Testis (tissue), 3 donors: ENCODE data around the gene CD101. TPM values are rescaled to one million over a fixed set of nuclear protein-coding genes. Genes with fewer than 3 reads are reported as not detected.
A peak's percentile ranks its signal among the peaks of the same experiment; 100 is the strongest.

Experiments
- DNase-seq: peaks from one replicate; pipeline ENCODE4 v3.0.0-alpha.2; 2019
- H3K27ac ChIP-seq, 2 donors: fragments of 200-600 bp; sonication (generic); one replicate each; pipeline ENCODE4 v1.5.1; 2019
- H3K27me3 ChIP-seq: fragments of 200-600 bp; sonication (generic); one replicate; pipeline ENCODE4 v1.5.1; 2019
- H3K36me3 ChIP-seq: fragments of 200-600 bp; sonication (generic); one replicate; pipeline ENCODE4 v1.5.1; 2017; ENCODE audit warnings: low read depth; ENCODE audit errors: missing control alignments
- H3K4me1 ChIP-seq: fragments of 200-600 bp; sonication (generic); one replicate; pipeline ENCODE4 v1.5.1; 2019
- H3K4me3 ChIP-seq, 2 donors: fragments of 200-600 bp; sonication (generic); one replicate each; pipeline ENCODE4 v1.5.1; 2017 to 2019
- H3K9me3 ChIP-seq: fragments of 200-600 bp; sonication (generic); one replicate; pipeline ENCODE4 v1.5.1; 2017
- CTCF ChIP-seq, 3 experiments: fragments of 450-650 bp in 2 of 3; fragments of 200-600 bp in 1 of 3; sonication (generic) in 1 of 3; IDR thresholded peaks; one replicate each; pipeline ENCODE4 v1.5.1; 2016 to 2019; ENCODE audit warnings: antibody characterized with exemption in 3 of 3, mild to moderate bottlenecking in 2 of 3, moderate library complexity in 1 of 3
- POLR2A ChIP-seq: fragments of 450-650 bp; IDR thresholded peaks from one replicate; pipeline ENCODE4 v1.6.1; 2017; ENCODE audit warnings: antibody characterized with exemption, mild to moderate bottlenecking, moderate library complexity
- WGBS, 2 donors: methylation state at CpG; one replicate each; pipeline ENCODE4 v1.1.5; 2018; 5-methylcytosine and 5-hydroxymethylcytosine counted together
- intact Hi-C: fragments of 100-400 bp; cut with DNase I; formaldehyde crosslinking; loops from one replicate; pipeline ENCODE4 v1.15.1; 2023; ENCODE audit warnings: low total_unique reads
- polyA plus RNA-seq: library from polyadenylated mRNA; stranded (reverse); fragments of 350-450 nt; fragmentation: Illumina TruSeq; extraction: RNeasy Lipid Tissue Mini Kit (QIAGEN cat#74804); gene quantifications from one replicate; pipeline ENCODE4 v1.2.3, GENCODE V29; 2014; ENCODE audit warnings: low read depth, low replicate concordance; ENCODE audit not compliant: insufficient read depth
- total RNA-seq, 2 donors: library from RNA; depleted of rRNA; stranded (reverse); fragments of >200 nt; gene quantifications; one replicate each; pipeline ENCODE4 v1.2.3, GENCODE V29; 2016

CD101 gene
- total and polyA plus RNA-seq, 3 donors from 2014 or later, result 0.79 to 1.4 (median 1.2) TPM

GRCh38 chr1:117032681-117033539 is 31.4 kb downstream of the CD101 start:
- no peak for TF ChIP-seq CTCF (IDR thresholded peaks at IDR 0.05)
- TF ChIP-seq POLR2A, result no peak
- H3K27ac ChIP-seq, result peak overlapping the region in 1 of 2 donors; percentile 16
- no peak overlapping the region for H3K4me3 ChIP-seq
- H3K36me3 ChIP-seq, result no peaks in the 10 kb centered on the region
- intact Hi-C loops, result no loop called here
- H3K4me1 ChIP-seq, result peaks cover 6% of the 10 kb centered on the region
- 70 to 73% methylated on average over 11 of the region's 11 CpGs for WGBS, 2 donors
- DNase-seq, result no peak
- no peaks in the 10 kb centered on the region for H3K27me3 ChIP-seq
- no peaks in the 10 kb centered on the region for H3K9me3 ChIP-seq

- no peak for TF ChIP-seq CTCF (IDR thresholded peaks at IDR 0.05)
- TF ChIP-seq POLR2A, result no peak
- no peak overlapping the region for H3K27ac ChIP-seq
- H3K36me3 ChIP-seq, result no peaks in the 10 kb centered on the region
- 68 to 69% methylated on average over 7 of the region's 7 CpGs for WGBS, 2 donors
- no peak overlapping the region for H3K4me3 ChIP-seq
- no peak for DNase-seq
- no peaks in the 10 kb centered on the region for H3K27me3 ChIP-seq
- H3K4me1 ChIP-seq, result peaks cover 6% of the 10 kb centered on the region
- H3K9me3 ChIP-seq, result no peaks in the 10 kb centered on the region
- intact Hi-C loops, result no loop called here
Observed at GRCh38 chr1:117033772-117034171, 32.2 kb downstream of the CD101 start.

DNA sequence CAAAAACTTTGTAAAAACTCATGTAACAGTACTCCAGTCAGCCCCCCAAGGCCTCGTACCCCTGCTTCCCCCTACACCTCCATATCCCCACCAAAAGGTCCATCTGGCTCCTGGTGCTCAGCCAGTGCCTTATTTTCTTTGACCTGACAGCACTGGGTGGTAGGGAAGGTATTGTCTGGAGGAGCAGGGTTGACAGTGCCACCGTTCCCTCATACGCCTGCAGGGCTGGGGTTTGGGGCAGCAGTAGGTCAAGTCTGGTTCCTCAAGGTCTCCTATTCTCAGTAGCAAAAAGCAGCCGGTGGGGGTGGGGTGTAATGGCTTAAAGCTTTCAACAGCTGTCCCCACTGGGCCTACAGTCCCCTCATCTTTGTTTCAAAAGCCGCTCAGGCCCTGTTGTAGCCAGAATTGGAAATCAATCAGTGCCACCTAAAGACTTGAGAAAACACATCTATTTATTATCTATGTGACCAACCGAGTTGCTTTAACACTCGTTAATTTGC is 33.3 kb downstream of the CD101 start:
- no peak overlapping the region for H3K4me3 ChIP-seq
- intact Hi-C loops, result no loop called here
- peaks cover 6% of the 10 kb centered on the region for H3K4me1 ChIP-seq
- WGBS, 2 donors, result 91 to 93% methylated on average over 7 of the region's 7 CpGs
- no peak for DNase-seq
- H3K9me3 ChIP-seq, result no peaks in the 10 kb centered on the region
- H3K27ac ChIP-seq, result no peak overlapping the region
- no peaks in the 10 kb centered on the region for H3K27me3 ChIP-seq
- TF ChIP-seq CTCF (IDR thresholded peaks at IDR 0.05) (no peak), POLR2A (no peak)
- H3K36me3 ChIP-seq, result no peaks in the 10 kb centered on the region

DNA sequence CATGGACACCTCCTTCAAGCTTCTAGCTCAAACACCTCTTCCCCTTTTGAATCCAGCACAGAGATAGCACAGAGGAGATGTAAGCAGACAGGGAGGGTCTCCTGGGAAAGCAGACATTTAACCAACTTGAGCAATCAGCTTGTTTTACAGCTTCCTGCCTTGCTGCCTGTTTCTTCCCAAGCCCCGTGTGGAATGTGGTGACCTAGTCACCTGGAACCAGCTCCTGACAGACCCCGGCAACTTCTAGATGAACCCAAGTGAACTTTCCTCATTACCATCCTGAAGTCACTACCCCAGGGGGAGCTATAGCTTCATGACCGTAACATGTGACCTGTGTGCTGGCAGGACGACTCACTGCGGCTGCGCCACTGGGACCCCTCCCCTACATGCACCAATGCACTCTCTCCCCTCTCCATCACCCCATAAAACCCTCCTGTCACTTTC is 34.5 kb downstream of the CD101 start:
- Histone ChIP-seq H3K4me3 (no peak overlapping the region), H3K27me3 (no peaks in the 10 kb centered on the region), H3K4me1 (peaks cover 6% of the 10 kb centered on the region), H3K36me3 (no peaks in the 10 kb centered on the region), H3K9me3 (no peaks in the 10 kb centered on the region), H3K27ac (no peak overlapping the region)
- intact Hi-C loops, result no loop called here
- TF ChIP-seq CTCF (IDR thresholded peaks at IDR 0.05) (no peak), POLR2A (no peak)
- no peak for DNase-seq
- 71 to 89% methylated on average over 6 of the region's 6 CpGs for WGBS, 2 donors
